ENCODE data around the gene CCBE1.

DNA sequence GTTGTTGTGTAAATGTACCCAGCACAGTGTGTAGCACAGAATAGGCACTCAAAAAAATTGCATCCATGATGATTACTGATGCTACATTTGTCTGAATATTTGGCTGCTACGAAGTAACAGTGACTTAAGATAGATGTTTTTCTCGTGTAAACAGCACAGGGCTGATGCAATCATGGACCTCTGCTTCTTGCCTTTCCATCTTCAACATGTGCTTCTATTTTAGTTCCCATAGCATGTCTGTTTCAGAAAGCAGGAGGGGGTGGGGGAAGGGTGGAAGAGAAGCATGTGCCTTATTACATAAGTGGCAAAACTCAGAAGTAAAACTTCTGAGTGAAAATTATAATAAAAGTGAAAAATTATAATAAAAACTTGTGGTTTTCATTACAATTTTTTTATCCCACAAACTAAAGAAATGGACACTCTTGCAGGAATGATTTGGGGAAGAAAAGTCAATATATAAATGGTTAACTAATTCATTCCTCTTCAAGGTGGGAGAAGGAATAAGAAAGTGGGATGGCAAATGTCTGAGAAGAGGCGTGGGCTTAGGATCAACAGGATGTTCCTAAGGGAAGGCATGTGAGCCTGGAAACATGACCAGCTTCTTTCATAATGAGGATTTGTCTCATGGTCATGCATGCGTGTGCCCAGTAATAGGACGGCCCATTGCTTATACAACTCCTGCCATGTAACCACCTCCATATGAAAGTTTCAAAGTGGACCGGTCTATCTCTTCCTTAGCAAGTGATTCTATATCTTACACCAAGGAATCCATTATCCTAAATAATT lies 27.2 kb downstream of the CCBE1 start:
- no peak for TF ChIP-seq EZH2 (IDR thresholded peaks at IDR 0.05; ENCODE audit: insufficient read depth, low read length)
- TF ChIP-seq, protein P1, sequence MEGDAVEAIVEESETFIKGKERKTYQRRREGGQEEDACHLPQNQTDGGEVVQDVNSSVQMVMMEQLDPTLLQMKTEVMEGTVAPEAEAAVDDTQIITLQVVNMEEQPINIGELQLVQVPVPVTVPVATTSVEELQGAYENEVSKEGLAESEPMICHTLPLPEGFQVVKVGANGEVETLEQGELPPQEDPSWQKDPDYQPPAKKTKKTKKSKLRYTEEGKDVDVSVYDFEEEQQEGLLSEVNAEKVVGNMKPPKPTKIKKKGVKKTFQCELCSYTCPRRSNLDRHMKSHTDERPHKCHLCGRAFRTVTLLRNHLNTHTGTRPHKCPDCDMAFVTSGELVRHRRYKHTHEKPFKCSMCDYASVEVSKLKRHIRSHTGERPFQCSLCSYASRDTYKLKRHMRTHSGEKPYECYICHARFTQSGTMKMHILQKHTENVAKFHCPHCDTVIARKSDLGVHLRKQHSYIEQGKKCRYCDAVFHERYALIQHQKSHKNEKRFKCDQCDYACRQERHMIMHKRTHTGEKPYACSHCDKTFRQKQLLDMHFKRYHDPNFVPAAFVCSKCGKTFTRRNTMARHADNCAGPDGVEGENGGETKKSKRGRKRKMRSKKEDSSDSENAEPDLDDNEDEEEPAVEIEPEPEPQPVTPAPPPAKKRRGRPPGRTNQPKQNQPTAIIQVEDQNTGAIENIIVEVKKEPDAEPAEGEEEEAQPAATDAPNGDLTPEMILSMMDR (IDR thresholded peaks at IDR 0.05; ENCODE audit: insufficient read depth, low read depth, low read length), result no peak
